Measurements from ENCODE around the gene UNC13A.
A peak's percentile ranks its signal among the peaks of the same experiment; 100 is the strongest.

The UNC13A gene

DNA sequence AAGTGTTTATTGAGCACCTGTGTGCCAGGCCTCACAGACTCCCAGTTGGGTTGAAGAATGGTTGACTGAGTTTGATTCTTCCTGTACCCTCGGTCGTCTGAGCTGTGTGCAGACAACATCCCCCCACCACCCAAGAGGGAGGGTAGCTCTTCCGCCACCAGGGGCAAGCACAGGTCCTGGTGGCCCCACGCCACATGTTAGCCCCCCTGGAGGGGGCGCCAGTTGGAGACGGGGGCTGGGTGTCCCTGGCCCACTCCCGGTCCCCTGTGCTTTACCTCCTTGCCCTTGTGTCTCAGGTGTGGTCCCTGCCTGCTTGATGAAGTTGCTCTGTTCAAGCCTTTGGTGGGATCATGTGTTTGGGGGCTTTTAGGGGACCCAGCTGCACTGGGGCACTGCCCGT is 105.5 kb downstream of the UNC13A start:
- DNase-seq (ENCODE audit: low read depth): no peak
- TF ChIP-seq, protein P1, sequence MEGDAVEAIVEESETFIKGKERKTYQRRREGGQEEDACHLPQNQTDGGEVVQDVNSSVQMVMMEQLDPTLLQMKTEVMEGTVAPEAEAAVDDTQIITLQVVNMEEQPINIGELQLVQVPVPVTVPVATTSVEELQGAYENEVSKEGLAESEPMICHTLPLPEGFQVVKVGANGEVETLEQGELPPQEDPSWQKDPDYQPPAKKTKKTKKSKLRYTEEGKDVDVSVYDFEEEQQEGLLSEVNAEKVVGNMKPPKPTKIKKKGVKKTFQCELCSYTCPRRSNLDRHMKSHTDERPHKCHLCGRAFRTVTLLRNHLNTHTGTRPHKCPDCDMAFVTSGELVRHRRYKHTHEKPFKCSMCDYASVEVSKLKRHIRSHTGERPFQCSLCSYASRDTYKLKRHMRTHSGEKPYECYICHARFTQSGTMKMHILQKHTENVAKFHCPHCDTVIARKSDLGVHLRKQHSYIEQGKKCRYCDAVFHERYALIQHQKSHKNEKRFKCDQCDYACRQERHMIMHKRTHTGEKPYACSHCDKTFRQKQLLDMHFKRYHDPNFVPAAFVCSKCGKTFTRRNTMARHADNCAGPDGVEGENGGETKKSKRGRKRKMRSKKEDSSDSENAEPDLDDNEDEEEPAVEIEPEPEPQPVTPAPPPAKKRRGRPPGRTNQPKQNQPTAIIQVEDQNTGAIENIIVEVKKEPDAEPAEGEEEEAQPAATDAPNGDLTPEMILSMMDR (IDR thresholded peaks at IDR 0.05; ENCODE audit: low read depth, low read length): peak; percentile 13
- no peak for TF ChIP-seq MYC (IDR thresholded peaks at IDR 0.05; ENCODE audit: low read depth, low read length)
- TF ChIP-seq MAX (IDR thresholded peaks at IDR 0.05; ENCODE audit: low read depth, low read length): no peak
- TF ChIP-seq POLR2A (IDR thresholded peaks at IDR 0.05; ENCODE audit: extremely low read depth, insufficient read length): no peak
- H3K4me3 ChIP-seq (ENCODE audit: low read depth, low read length): no peak overlapping the region

- DNase-seq (ENCODE audit: low read depth): no peak
- no peak overlapping the region for H3K4me3 ChIP-seq (ENCODE audit: low read depth, low read length)
- TF ChIP-seq, protein P1 (IDR thresholded peaks at IDR 0.05; ENCODE audit: low read depth, low read length): no peak
- TF ChIP-seq MYC (IDR thresholded peaks at IDR 0.05; ENCODE audit: low read depth, low read length): no peak
- no peak for TF ChIP-seq MAX (IDR thresholded peaks at IDR 0.05; ENCODE audit: low read depth, low read length)
- no peak for TF ChIP-seq POLR2A (IDR thresholded peaks at IDR 0.05; ENCODE audit: extremely low read depth, insufficient read length)
Measured at GRCh38 chr19:17581211-17581874, 106.8 kb downstream of the UNC13A start.

DNA sequence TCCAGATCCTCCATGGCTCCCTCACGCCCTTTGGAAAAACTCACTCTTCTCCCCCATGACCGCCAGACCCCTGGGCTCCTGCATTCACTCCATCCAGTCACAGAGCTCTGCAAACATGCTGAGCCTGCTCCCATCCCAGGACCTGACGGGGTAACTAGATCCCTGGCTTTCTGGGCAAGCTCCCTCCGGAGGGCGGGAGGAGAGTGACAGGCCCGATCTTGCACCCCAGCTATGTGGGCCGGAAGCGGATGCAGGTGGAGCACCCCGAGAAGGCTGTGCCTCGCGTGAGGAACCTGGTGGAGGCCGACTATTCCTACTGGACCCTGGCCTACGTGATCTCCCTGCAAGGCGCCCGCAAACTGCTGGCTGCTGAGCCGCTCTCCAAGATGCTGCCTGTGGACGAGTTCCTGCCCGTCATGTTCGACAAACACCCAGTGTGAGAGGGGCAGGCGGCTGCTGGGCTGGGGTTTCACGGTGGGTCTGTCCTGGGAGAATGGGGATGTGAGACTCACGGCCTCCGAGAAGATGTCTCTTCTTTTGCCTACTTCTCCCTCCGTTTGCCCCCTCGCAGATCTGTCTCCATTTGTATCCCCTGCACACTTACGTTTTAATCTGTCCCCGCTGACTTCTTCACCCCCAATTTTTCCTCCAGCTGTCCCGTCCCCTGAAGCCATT is 107.5 kb downstream of the UNC13A start:
- H3K4me3 ChIP-seq (ENCODE audit: low read depth, low read length): no peak overlapping the region
- TF ChIP-seq POLR2A (IDR thresholded peaks at IDR 0.05; ENCODE audit: extremely low read depth, insufficient read length): no peak
- no peak for TF ChIP-seq MAX (IDR thresholded peaks at IDR 0.05; ENCODE audit: low read depth, low read length)
- TF ChIP-seq, protein P1 (IDR thresholded peaks at IDR 0.05; ENCODE audit: low read depth, low read length): no peak
- TF ChIP-seq MYC (IDR thresholded peaks at IDR 0.05; ENCODE audit: low read depth, low read length): no peak
- DNase-seq (ENCODE audit: low read depth): no peak

GRCh38 chr19:17579661-17580244 is 108.4 kb downstream of the UNC13A start:
- peak; percentile 63 for DNase-seq (ENCODE audit: low read depth)

DNA sequence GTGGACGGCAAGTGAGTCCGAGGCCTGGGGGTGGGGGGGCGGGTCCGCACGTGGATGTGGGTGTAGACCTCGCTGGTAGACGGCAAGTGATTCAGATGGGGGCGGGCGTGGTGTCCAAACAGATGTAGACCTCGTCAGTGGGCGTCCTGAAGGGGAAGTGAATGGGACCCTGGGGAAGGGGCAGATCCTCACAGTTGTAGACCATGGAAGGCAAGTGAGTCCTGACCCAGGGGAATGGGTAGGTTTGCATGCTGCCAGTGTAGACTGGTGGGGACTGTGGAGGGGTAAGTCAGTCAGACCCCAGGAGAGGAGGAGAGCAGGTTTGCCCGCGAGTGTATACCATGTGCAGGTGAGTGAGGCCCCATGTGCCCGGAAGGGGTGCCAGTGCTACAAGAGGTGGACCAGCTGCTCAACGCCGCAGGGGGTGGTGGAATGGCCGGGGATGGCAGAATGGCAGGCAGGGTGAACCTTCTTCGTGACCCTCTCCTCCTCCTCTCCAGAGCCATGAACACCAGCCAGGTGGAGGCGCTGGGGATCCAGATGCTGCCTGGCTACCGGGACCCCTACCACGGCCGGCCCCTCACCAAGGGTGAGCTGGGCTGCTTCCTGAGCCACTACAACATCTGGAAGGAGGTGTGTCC is 110.6 kb downstream of the UNC13A start:
- no peak overlapping the region for H3K4me3 ChIP-seq (ENCODE audit: low read depth, low read length)
- DNase-seq (ENCODE audit: low read depth): peak; percentile 26
- TF ChIP-seq POLR2A (IDR thresholded peaks at IDR 0.05; ENCODE audit: extremely low read depth, insufficient read length): no peak
- no peak for TF ChIP-seq MYC (IDR thresholded peaks at IDR 0.05; ENCODE audit: low read depth, low read length)
- TF ChIP-seq, protein P1 (IDR thresholded peaks at IDR 0.05; ENCODE audit: low read depth, low read length): no peak
- no peak for TF ChIP-seq MAX (IDR thresholded peaks at IDR 0.05; ENCODE audit: low read depth, low read length)

More at GRCh38 chr19:17579661-17580244, 108.4 kb downstream of the UNC13A start:
- TF ChIP-seq, protein P1 (IDR thresholded peaks at IDR 0.05; ENCODE audit: low read depth, low read length): no peak
- TF ChIP-seq MYC (IDR thresholded peaks at IDR 0.05; ENCODE audit: low read depth, low read length) (no peak), POLR2A (IDR thresholded peaks at IDR 0.05; ENCODE audit: extremely low read depth, insufficient read length) (no peak), MAX (IDR thresholded peaks at IDR 0.05; ENCODE audit: low read depth, low read length) (no peak)
- no peak overlapping the region for H3K4me3 ChIP-seq (ENCODE audit: low read depth, low read length)

Data from NB4 (cell line).